GOT3 (cell line): ENCODE measurements around the gene KLHDC8B.

ENCODE experiments used
- DNase-seq: peaks from one replicate; lab custom pipeline; 2025; ENCODE audit warnings: mixed read lengths; lab: John Stamatoyannopoulos, UW

KLHDC8B gene

DNA sequence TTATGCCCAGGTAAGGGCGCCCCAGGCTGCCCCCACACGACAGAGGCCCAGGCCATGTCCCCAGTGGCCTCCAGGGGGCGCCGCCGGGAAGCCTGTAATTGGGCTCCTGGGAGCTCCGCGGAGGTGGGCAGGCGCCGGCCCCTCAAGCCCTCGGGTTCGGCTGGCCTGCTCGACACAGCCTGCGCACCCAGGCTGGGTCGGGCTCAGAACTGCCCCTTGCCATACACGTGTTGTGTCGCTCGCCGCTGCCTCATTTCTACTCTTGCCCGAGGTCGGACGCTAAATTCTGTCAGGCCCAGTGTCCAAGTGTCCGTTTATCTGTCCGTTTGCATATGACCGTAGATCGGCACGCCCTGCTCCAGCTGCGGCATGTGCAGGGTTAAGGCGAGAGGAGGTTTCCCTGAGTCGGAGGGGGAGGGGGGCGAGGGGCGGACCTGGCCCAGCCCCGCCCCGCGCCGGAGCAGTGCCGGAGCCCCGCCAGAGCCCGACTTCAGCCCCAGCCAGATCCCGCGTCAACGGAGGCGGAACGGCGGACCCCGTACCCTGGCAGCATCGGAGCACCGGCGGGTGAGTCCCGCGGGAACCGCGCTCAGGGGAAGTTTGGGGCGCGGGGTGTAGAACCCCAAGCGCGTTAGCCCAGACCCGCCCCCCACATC, at the start of gene KLHDC8B:
Gene KLHDC8B, plus strand, starts transcription at position 480 of the 656 bp plus-strand sequence. CDS start 1,172 bp downstream, outside the sequence.
- peak; percentile 33 for DNase-seq

DNA sequence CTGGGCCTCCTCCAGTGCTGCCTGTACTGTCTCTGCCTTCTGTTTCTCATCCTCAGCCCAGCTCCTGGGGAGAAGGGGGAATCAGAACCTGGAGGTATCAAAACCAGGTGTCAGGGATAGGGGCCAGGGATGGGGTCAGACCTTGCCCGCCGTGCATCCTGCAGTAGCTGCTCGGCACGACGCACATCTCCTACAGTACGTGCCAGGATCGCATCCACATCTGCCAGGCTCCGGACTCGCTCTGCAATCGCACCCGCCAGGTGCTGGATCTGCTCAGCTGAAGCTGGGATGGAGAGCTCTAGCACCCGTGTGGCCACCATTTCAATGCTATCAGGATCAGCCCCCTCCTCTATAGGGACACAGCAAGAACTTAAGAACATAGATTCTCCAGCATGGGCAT, 49.4 kb upstream of the KLHDC8B start:
- DNase-seq: no peak

DNA sequence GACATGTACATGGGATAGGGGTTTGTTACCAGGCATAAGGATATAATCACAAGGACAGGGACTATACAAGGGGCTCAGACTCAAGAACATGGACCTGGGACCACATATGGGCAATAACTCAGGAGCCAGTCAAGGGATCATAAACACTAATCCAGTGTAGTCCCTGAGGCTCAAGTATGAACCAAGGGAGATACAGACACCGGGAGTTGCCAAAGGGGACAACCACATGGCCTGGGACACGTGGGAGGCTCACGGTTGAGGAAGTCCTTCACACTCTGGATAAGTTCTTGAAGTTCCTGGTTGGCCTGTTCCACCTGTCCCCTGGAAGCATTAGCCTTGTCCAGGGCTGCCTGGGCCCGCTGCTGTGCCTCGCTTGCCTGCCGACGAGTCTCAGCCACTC, 48.9 kb upstream of the KLHDC8B start:
- DNase-seq: no peak

DNA sequence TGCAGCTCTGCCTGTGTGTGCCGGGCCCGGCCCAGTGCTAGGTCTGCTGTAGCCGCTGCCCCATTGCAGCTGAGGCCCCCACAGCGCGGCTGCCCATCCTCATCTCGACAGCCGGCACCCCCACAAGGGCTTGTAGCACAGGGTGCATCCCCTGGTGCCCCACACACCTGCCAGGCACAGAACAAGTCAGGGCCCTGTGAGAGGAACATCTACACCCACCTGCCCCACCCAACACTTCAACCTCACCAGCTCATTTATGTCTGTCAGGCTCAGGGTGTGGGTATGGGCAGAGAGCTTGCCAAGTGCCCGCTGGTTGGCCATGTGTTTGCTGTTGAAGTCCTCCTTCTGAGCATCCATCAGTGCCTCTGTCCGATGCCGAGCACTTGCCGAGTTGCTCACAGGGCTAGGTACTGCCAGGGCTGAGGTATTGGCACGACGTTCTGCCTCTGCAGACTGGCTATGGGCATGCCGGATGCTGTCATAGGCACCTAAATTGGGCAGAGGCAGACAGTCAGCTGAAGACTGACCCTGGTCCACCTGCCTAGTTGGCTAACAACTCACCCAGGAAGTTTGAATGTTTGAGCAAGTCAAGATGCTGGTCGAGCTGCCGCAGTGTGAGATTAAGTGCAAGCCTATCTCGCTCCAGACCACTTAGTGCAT, 48.4 kb upstream of the KLHDC8B start:
- no peak for DNase-seq

DNA sequence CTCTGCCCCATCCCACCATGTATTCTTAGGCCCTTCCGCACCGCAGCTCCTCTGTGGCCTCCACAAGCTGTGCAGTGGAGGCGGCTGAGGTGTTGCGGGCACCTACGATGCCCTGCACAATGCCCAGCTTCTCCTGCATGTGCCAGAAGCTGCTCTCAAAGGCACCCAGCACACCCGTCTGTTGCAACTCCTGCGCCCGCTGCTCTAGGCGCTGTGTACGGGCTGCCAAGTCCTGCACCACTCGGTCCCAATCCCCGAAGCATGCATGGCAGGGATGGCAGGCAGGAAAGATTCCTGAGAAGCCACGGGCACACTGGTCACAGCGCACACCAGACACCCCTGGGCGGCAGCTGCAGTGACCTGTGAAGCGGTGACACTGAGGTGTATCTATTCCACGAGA, 47.7 kb upstream of the KLHDC8B start:
- no peak for DNase-seq

DNA sequence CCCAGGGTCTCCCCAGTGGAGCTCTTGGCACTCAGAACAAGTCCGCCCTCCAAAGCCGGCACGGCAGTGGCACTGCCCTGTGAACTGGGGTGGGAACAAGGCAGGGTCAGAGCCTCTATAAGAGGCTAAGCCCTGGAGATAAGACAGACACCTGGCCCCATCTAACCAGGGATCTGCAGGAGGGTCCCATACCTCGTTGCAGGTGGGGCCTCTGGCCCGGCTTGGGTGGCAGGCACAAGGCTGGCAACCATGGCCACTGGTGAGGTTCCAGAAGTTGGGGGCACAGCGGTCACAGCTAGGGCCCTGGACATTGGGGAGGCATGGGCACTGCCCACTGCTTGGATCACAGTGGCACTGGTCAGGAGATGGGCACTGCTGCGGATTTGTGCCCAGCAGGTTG, 47.2 kb upstream of the KLHDC8B start:
- no peak for DNase-seq

DNA sequence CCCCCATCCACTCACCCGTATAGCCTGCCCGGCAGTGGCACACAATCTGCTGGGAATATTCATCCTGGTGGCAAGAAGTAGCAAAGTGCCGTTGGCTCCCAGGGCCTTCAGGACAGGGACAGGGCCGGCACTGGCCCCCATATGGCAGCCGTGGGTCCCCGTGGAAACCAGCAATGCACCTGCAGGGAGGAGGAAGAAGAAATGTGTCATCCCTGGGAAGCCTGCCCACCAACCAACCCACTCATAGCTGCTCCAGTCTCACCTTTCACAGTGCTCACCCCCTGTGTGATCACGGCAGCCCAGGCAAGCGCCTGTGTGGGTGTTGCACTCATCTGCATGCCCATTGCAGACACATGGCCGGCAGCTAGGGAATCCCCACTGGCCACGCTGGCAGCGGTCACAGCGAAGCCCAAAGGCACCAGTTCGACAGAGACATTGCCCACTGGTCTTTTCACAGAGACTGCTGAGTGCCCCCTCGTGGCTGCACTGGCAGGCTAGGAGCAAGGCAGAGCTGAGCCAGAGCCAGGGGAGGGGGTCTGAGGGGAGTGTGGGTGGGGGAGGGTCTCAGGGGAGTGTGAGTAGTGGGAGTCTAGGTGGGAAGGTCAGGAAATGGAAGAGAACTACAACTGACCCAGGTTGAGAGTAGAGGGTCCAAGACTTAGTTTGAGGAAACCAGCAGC, 46.3 kb upstream of the KLHDC8B start:
- DNase-seq: no peak

DNA sequence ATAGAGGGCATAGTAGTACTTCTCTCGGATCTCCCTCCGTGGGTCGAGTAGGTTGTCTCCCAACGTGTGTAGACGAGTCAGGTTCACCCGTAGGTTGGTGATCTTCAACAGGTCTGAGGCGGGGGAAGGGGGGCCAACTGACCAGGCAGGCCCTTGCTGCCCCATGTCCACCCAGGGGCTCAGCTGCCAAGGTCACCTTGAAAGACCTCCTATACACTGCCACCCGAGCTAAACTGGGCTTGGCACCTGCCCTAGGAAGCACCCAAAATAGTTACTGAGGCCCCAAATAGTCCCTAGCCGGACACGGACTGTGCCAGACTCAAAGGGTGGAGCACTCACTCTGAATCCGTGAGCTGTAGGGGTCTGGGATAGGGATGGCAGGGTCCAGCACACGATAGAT, 40.4 kb upstream of the KLHDC8B start:
- DNase-seq: no peak

DNA sequence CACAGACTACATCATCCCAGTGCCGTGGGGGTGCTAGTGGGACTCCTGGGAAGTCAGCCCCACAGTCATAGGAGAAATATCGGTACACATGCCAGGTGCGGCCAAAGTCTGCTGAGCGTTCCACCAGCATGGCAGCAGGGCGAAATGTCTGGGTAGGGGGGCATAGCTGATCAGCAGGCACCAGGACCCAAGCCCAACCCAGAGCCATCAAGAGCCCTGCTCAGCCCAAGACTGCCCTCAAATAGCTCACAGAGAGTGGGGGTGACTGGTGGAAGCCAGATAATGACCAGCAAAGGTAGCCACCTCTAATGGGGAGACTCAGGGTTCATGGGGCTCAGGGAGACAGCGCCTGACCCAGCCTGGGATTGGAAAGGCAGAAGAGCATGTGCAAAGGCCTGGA, 39.8 kb upstream of the KLHDC8B start:
- DNase-seq: no peak

DNA sequence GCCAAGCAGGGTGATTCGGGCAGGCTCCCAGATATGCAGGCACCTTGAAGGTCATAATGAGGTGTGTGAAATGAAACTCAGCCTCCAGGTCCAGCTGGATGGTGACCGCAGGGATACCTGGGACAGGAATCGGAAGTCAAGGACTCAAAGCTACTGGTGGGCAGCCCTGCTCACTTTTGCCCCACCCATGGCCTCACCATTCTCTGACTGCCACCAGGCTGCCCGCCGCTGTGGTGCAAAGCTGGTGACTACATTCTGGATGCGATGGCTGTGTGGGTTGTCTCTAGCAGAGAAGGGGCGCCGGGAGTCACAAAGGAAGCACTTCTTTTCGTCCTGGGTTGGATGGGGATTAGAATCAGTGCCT, 39.3 kb upstream of the KLHDC8B start:
- DNase-seq: no peak

DNA sequence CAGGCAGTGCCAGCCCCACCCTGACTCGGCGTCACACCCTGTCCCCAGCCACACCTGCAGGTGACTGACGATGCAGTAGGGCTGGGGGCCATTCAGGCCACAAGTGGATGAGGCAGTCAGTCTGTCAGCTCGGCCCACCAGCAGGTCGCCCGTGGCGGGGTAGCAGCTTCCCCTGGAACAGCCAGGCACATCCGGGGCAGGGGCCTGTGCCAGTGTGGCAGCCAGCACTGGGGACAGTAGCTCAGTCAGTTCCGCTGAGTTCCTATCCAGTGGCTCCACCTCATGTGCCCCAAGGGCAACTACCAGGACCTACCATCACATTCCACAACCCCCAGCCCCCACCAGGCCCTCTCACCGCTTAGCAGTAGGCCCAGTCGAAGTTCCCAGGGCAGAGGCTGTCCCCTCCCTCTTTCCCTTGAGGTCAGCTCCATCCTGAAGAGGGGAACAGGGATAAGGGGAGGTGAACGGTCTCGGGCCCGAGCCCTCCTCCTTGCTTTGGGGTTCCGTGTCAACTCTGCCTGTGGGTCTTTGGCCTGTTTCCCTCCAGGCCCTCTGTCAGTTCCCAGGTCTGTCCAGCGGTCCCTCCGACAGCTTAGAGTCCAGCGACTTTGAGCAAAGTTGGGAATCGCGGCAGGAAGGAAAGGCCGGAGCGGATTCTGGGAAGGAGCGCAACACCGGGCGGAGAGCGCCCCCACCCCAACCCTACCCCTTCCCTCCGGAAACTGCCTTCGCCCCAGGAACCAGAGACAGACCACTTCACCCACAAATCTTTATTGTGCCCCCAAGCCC, 38.8 kb upstream of the KLHDC8B start, which contains the start of gene LAMB2:
Gene LAMB2, minus strand, starts transcription at position 614 of the 789 bp plus-strand sequence. Its CDS starts 183 bp downstream, at position 431.
- peak; percentile 21 for DNase-seq

DNA sequence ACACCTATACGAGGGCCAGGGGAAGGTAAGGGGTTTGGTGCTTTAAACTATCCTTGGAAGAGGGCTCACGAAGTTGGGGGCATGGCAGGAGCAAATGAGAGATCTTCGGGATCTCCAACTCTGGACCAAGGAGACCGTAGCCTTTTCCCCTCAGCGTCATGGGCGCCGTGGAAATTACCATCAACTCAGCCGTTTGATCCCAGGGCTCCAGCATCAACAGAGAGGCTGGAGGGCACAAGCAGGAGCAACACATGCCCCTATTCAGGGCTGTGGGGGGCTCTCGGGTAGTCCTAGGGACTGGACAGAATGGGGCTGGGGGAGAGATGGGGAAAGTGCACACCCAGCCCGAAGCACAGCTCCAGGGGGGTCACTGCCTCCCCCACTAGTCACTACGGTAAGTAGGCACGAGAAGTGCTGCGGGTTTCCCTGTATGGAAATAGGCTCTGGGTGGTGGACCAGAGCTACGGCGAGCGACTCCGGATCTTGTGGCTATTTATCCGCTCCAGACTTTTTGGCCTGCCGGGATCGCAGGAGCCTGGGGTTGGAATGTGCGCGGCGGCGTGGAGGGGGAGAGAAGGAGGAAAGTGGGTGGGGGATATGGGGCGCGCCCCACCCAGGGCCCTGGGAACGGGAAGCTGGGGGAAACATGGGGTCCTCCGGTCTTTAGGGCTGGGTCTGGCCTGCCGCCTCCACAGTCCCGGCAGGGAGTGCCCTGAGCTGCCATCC, 38.0 kb upstream of the KLHDC8B start:
- peak; percentile 48 for DNase-seq

DNA sequence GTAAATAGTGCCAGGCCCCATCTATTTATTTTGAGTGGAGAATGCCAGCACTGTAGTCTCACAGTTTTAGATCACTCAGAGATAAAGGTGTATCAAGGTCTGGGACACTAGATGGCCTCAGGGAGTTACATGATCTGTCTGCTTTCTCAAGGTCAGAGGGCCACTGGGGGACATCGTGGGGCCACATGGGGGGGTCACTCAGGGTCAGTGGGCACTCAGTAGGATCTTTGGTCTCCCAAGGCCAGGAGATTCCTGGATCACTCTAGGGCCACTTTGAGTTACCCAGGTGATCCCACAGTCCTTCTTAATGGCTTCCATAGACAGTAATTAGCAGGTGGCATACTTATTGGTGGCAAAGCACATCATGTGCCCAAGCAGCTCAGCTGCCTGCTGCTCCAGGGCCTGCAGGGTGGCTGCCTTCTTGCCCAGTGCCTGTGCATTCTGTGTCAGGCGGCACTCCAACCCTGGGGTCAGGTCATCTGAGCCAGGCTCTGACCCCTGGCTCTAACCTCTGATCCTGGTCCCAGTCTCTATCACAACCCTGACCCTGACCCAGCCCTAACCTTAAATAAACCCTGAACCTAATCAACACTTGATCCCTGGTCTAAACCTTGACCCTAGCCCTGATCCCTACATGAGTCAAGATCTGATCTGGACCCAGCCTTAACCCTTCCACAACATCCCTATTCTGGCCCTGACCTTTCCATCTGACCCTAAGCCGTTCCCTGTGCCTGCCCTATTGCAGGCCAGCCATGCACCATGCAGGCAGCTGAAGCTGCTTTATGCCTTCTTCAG, 36.7 kb upstream of the KLHDC8B start:
- DNase-seq: no peak

DNA sequence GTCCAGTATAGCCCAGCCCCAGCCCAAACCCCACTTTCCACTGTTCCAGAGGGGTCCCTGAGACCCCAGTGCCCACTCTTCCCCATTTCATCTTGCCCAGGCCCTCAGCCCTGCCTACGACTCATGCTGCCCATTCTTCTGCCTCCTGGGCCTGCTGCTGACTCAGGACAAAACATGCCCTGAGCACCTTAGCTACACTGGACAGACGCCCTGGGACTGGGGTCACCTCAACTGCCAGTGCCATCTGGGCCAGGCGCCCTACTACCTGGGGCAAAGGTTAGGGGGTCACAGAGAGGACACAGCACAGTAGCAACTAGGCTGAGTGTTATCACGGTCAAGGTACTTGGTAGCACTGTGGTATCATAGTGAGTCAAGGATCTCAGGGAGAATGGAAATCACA, 35.9 kb upstream of the KLHDC8B start:
- no peak for DNase-seq

DNA sequence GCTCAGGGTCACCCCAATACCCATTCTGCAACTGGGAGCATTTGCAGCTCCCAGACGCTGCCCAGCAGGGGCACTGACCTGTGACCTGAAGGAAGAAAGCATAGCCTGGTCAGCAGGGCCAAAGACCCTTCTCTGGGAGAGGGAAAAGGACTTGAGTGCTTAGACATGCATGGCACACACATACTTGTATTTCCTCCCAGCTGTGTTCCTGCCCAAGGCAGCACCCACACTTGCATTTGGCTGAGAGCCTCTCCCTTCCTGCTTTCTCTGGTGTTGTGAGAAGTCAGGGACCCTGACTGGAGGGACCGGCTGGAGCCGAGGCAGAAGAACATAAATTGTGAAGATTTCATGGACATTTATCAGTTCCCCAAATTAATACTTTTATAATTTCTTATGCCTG, 31.3 kb upstream of the KLHDC8B start:
- DNase-seq: no peak

DNA sequence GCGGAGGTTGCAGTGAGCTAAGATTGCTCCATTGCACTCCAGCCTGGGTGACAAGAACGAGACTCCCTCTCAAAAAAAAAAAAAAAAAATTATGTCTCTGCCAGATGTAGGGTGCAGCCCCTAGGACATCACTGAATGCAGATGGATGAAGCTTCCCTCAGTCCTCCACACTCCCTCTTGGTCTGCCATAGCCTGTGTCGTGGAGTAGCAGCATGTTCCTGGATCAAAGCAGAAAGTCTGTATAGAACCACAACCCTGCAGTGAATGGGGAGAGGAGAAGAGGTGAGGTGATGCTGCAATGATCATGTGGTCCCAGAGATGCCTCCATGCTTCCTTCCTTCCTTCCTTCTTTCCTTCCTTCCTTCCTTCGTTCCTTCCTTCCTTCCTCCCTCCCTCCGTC, 23.2 kb upstream of the KLHDC8B start:
- no peak for DNase-seq

DNA sequence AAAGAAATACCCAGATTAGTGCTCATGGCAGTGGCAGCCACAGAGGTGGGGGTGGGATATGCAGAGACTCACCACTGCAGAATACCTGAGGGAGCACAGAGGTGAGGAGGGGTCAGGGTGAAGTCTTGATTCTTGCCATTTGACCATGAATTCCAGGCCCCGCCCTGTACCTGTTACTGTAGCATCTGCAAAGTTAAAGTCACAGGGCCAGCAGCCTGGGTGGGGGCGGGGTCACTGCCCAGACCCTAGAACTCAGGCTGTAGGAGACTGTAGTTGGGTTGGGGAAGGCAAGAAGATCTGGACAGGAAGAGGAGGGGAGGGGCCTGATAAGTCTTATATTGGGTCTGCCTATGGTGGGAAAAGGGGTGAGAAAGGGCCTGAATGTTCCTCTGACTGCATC, 19.8 kb upstream of the KLHDC8B start:
- DNase-seq: no peak

DNA sequence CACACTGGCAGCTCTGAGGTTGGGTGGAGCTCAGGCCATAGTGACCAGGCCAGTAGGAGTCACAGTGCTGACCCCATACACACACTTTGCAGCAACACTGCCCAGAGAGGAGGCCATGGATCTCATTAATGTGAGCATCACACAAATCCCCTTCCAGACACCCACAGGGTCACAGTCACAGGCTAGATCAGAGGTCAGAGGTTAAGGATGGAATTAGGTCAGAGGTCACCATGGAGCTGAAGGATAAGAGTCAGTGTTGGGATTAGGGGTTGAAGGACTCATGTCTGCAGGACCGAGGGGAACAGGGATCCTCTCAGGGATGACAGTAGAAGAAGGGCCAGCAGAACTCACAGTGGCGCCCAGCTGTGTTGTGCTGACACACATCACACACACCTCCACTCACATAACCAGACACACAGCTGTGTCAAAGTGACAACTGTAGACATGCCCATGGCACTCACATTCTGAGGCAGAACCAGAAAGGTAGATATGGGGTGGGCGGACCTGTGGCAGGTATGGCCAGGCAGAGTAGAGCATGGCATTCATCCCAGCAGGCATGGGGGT, 18.0 kb upstream of the KLHDC8B start:
- DNase-seq: no peak

DNA sequence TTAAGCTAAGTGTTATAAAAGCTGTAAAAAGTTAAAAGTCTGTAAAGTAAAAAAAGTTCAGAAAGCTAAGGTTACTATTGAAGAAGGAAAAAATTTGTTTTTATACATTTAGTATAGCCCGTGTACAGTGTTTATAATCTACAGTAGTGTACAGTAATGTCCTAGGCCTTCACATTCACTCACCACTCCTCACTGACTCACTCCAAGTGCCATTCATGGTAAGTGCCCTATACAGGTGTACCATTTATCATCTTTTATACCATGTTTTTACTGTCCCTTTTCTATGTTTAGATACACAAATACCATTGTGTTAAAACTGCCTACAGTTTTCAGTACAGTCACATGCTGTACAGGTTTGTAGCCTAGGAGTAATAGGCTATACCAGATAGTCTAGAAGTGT, 14.1 kb upstream of the KLHDC8B start:
- no peak for DNase-seq

DNA sequence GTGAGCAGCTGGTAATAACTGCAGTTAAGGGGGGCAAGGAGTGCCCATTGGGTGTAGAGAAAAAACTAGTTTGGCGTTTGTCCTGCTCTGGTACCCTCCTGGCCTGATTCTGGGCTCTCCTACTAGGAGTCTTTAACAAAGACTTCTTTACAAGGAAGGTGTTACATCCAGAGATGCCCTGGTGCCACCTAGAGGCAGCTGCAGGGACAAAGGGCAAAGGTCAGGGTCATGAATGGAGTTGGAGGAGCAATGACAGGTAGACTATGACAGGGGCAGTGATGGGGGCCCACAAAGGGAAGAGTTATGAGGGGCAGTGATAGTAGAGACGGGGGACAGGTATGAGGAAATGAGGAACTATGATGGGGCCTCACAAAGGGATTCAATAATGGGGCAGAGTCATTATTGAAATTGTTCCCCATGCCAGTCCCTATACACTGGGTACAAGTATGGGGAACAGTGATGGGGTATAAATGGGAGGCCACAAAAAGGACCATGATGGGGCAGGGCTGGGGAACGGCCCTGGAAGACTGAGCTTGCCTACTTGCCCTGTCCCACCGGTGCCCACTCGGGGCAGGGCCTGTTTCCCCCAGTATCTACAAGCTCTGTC, 13.2 kb upstream of the KLHDC8B start:
- DNase-seq: no peak
